Esophagus squamous epithelium (tissue), 4 donors: ENCODE results near the gene RBM14.

ENCODE experiments used
- POLR2A ChIP-seq, 4 donors: fragments of 450-650 bp; IDR thresholded peaks; one replicate each; pipeline ENCODE4 v1.6.1; 2017; ENCODE audit warnings: antibody characterized with exemption in 4 of 4, mild to moderate bottlenecking in 4 of 4, moderate library complexity in 3 of 4
- TF ChIP-seq, protein P1 (sequence below), 6 experiments: fragments of 450-650 bp in 4 of 6; fragments of 200-600 bp in 2 of 6; sonication (generic) in 2 of 6; IDR thresholded peaks; one replicate each; pipeline ENCODE4 v1.5.1; 2016 to 2019; ENCODE audit warnings: antibody characterized with exemption in 6 of 6, mild to moderate bottlenecking in 4 of 6, moderate library complexity in 4 of 6

DNA sequence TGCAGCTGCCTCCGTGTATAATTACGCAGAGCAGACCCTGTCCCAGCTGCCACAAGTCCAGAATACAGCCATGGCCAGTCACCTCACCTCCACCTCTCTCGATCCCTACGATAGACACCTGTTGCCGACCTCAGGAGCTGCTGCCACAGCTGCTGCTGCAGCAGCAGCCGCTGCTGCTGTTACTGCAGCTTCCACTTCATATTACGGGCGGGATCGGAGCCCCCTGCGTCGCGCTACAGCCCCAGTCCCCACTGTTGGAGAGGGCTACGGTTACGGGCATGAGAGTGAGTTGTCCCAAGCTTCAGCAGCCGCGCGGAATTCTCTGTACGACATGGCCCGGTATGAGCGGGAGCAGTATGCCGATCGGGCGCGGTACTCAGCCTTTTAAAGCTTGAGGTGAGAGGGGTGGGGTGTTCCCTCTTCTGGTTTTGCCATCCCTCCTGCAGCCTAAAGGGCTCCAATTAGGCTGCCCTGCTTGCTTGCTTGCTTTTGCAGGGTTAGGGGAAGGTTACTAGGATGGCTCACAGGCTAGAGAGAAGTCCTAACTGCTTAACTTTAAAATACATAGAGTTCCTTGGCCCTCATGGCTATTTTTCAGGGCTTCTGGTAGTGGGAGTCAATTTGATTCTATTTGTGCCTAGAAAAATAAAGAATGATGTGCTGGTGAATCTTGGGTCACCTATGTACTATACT is 27.5 kb downstream of the RBM14 start:
- TF ChIP-seq, protein P1, sequence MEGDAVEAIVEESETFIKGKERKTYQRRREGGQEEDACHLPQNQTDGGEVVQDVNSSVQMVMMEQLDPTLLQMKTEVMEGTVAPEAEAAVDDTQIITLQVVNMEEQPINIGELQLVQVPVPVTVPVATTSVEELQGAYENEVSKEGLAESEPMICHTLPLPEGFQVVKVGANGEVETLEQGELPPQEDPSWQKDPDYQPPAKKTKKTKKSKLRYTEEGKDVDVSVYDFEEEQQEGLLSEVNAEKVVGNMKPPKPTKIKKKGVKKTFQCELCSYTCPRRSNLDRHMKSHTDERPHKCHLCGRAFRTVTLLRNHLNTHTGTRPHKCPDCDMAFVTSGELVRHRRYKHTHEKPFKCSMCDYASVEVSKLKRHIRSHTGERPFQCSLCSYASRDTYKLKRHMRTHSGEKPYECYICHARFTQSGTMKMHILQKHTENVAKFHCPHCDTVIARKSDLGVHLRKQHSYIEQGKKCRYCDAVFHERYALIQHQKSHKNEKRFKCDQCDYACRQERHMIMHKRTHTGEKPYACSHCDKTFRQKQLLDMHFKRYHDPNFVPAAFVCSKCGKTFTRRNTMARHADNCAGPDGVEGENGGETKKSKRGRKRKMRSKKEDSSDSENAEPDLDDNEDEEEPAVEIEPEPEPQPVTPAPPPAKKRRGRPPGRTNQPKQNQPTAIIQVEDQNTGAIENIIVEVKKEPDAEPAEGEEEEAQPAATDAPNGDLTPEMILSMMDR (IDR thresholded peaks at IDR 0.05): no peak
- no peak for TF ChIP-seq POLR2A (IDR thresholded peaks at IDR 0.05)
